Left lung (tissue), 10 donors: ENCODE results near the gene IL4R. TPM values are rescaled to one million over a fixed set of nuclear protein-coding genes. Genes with fewer than 3 reads are reported as not detected.

ENCODE experiments used
- ATAC-seq: fragments of 200-7000 bp; cut with Tn5 transposase; one replicate; pipeline ENCODE4 v1.9.1; 2020; ENCODE audit warnings: moderate library complexity
- DNase-seq, 4 donors: peaks; one replicate each; pipeline ENCODE4 v3.0.0-alpha.2; 2013 to 2020
- H3K27ac ChIP-seq, 2 donors: fragments of 200-600 bp; sonication (generic) in 1 of 2; one replicate each; pipeline versions ENCODE4 v1.5.0 to v1.8.0; 2020 to 2021
- H3K27me3 ChIP-seq, 2 donors: fragments of 200-600 bp; sonication (generic) in 1 of 2; one replicate each; pipeline versions ENCODE4 v1.5.0 to v1.8.0; 2020 to 2021
- H3K36me3 ChIP-seq, 2 donors: fragments of 200-600 bp; sonication (generic) in 1 of 2; one replicate each; pipeline versions ENCODE4 v1.5.0 to v1.8.0; 2020 to 2021
- H3K4me1 ChIP-seq, 2 donors: fragments of 200-600 bp; one replicate each; pipeline ENCODE4 v1.8.0; 2021
- H3K4me3 ChIP-seq, 2 donors: fragments of 200-600 bp; sonication (generic) in 1 of 2; one replicate each; pipeline versions ENCODE4 v1.5.0 to v1.8.0; 2020 to 2021; ENCODE audit warnings: mild to moderate bottlenecking in 1 of 2
- H3K9me3 ChIP-seq, 2 donors: fragments of 200-600 bp; sonication (generic) in 1 of 2; one replicate each; pipeline versions ENCODE4 v1.5.0 to v1.8.0; 2020 to 2021
- intact Hi-C, 2 donors: fragments of 100-400 bp; cut with DNase I; formaldehyde crosslinking; loops; one replicate each; pipeline versions ENCODE4 v1.11.2 to v1.14.2; 2022
- polyA plus RNA-seq, 6 donors: library from polyadenylated mRNA; unstranded; fragments of 120-200 nt; gene quantifications; one replicate each; pipeline ENCODE4 v1.2.1, GENCODE V29; 2013; ENCODE audit not compliant: insufficient read length in 6 of 6
- total RNA-seq, 2 donors: library from RNA; stranded (reverse); fragmentation: NEBNext Ultra II Directional; extraction: Animal tissue kit (Norgen Biotek cat#: 25700); gene quantifications; one replicate each; pipeline ENCODE4 v1.2.1, GENCODE V29; 2021
- TF ChIP-seq, protein P1 (sequence below), 2 donors: fragments of 200-600 bp; sonication (generic) in 1 of 2; IDR thresholded peaks; one replicate each; pipeline versions ENCODE4 v1.5.0 to v1.8.0; 2021; ENCODE audit warnings: antibody characterized with exemption in 2 of 2
- donor health status: DM: no; HTN: yes; CAD: no.
- donor health status: DM: no; HTN: no; CAD: no.

The IL4R gene
- total and polyA plus RNA-seq, 8 donors, result 29.4 to 133 (median 35.9) TPM

DNA sequence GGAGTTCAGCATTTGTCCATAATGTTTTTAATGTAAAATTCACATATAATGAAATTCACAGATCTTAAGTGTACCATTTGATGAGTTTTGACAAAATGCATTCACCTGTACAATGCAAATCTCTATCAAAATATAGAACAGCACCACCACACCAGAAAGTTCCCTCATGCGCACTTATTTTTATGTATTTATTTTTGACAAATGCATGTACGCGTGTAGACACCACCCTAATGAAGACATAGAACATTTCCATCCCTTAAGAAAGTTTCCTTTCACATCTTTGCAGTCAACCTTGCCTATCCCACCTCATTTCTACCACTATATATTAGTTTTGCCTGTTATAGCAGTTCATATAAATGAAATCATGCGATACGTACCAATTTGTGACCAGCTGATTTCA, 15.6 kb upstream of the IL4R start:
- TF ChIP-seq, protein P1, sequence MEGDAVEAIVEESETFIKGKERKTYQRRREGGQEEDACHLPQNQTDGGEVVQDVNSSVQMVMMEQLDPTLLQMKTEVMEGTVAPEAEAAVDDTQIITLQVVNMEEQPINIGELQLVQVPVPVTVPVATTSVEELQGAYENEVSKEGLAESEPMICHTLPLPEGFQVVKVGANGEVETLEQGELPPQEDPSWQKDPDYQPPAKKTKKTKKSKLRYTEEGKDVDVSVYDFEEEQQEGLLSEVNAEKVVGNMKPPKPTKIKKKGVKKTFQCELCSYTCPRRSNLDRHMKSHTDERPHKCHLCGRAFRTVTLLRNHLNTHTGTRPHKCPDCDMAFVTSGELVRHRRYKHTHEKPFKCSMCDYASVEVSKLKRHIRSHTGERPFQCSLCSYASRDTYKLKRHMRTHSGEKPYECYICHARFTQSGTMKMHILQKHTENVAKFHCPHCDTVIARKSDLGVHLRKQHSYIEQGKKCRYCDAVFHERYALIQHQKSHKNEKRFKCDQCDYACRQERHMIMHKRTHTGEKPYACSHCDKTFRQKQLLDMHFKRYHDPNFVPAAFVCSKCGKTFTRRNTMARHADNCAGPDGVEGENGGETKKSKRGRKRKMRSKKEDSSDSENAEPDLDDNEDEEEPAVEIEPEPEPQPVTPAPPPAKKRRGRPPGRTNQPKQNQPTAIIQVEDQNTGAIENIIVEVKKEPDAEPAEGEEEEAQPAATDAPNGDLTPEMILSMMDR (IDR thresholded peaks at IDR 0.05), result no peak
- Histone ChIP-seq H3K9me3 (no peaks in the 10 kb centered on the region), H3K4me3 (no peak overlapping the region), H3K27me3 (no peaks in the 10 kb centered on the region), H3K4me1 (peaks cover 0 to 14% of the 10 kb centered on the region in 2 donors), H3K36me3 (no peaks in the 10 kb centered on the region), H3K27ac (no peak overlapping the region)
- ATAC-seq (no peak), DNase-seq (no peak)
- intact Hi-C loops, result no loop called here

- Histone ChIP-seq H3K4me3 (no peak overlapping the region), H3K36me3 (no peaks in the 10 kb centered on the region)
These were observed 12.4 kb upstream of the IL4R start for GRCh38 chr16:27301236-27301861.

DNA sequence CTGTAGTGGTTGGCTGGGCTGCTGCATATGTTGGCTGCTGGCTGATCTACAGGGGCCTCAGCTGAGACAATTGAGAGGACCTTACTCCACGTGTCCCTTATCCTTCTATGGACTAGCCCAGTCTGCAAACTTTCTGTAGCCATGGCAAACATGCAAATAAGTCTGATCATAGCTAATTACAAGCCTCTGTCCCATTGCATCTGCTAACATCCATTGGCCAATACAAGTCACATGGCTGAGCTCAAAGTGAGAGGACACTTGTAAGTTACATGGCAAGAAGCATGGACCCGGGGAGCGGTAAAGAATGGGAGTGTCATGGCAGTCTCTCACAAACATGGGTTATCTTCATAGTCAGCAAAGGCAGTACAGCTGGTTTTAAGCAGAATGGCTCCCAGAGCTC, 11.6 kb upstream of the IL4R start:
- no peak for DNase-seq
- intact Hi-C loops, result no loop called here
- TF ChIP-seq, protein P1 (IDR thresholded peaks at IDR 0.05), result no peak
- Histone ChIP-seq H3K27me3 (no peaks in the 10 kb centered on the region), H3K36me3 (no peaks in the 10 kb centered on the region), H3K9me3 (no peaks in the 10 kb centered on the region), H3K27ac (no peak overlapping the region), H3K4me1 (peaks cover 4 to 42% of the 10 kb centered on the region in 2 donors), H3K4me3 (no peak overlapping the region)
- ATAC-seq, result no peak

More at GRCh38 chr16:27301236-27301861, 12.4 kb upstream of the IL4R start:
- intact Hi-C loops, result no loop called here
- DNase-seq (no peak), ATAC-seq (no peak)
- Histone ChIP-seq H3K27ac (no peak overlapping the region), H3K4me1 (peaks cover 4 to 42% of the 10 kb centered on the region in 2 donors), H3K9me3 (no peaks in the 10 kb centered on the region), H3K27me3 (no peaks in the 10 kb centered on the region)
- TF ChIP-seq, protein P1 (IDR thresholded peaks at IDR 0.05), result no peak

- H3K36me3 ChIP-seq, result no peaks in the 10 kb centered on the region
- TF ChIP-seq, protein P1 (IDR thresholded peaks at IDR 0.05), result no peak
- no peak overlapping the region for H3K4me3 ChIP-seq
- no peak for DNase-seq
- peaks cover 4 to 42% of the 10 kb centered on the region in 2 donors for H3K4me1 ChIP-seq
- H3K27me3 ChIP-seq, result no peaks in the 10 kb centered on the region
- ATAC-seq, result no peak
- H3K27ac ChIP-seq, result no peak overlapping the region
- H3K9me3 ChIP-seq, result no peaks in the 10 kb centered on the region
- intact Hi-C loops, result no loop called here
These were observed 10.3 kb upstream of the IL4R start for GRCh38 chr16:27303256-27304100.

DNA sequence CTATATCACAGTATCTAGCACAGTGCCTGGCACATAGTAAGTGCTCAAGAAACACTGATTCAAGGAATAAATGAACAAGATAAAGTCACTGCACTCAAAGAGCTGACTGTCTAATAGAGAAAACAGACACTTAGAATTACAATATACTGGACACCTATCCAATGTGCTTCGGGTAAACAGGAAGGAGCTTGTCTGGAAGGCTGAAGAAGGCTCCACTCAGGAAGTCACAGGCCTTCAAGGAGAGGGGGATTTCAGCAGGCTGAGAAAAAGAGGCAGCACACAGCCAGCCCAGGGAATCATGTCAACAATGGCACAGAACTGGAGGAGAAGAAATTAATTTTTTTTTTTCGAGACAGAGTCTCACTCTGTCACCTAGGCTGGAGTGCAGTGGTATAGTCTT, 9.7 kb upstream of the IL4R start:
- intact Hi-C loops, result no loop called here
- no peak for ATAC-seq
- H3K27ac ChIP-seq, result peak overlapping the region in 1 of 2 donors; percentile 81

More for the DNA sequence above, 9.7 kb upstream of the IL4R start:
- no peak for DNase-seq
- Histone ChIP-seq H3K4me1 (peaks cover 4 to 40% of the 10 kb centered on the region in 2 donors), H3K9me3 (no peaks in the 10 kb centered on the region), H3K4me3 (no peak overlapping the region), H3K27me3 (no peaks in the 10 kb centered on the region), H3K36me3 (no peaks in the 10 kb centered on the region)
- TF ChIP-seq, protein P1 (IDR thresholded peaks at IDR 0.05), result no peak
